WTC11 (cell line): Measurements from ENCODE around the gene GADD45B.

Experiments used
- ELF4 ChIP-seq: sonication (generic); formaldehyde crosslinking; IDR thresholded peaks from 2 replicates; pipeline ENCODE4 v1.8.1; 2022; ENCODE audit warnings: low read depth, mild to moderate bottlenecking, moderate library complexity, missing genetic modification reagents
- FOXK1 ChIP-seq: sonication (generic); formaldehyde crosslinking; IDR thresholded peaks from 2 replicates; pipeline ENCODE4 v1.8.0; 2022; ENCODE audit warnings: mild to moderate bottlenecking, moderate library complexity, missing genetic modification reagents
- JUN ChIP-seq: sonication (generic); formaldehyde crosslinking; IDR thresholded peaks from 2 replicates; pipeline ENCODE4 v1.8.0; 2023; ENCODE audit warnings: mild to moderate bottlenecking, missing genetic modification reagents
- MAX ChIP-seq: sonication (generic); formaldehyde crosslinking; IDR thresholded peaks from 2 replicates; pipeline ENCODE4 v1.8.0; 2022; ENCODE audit warnings: mild to moderate bottlenecking, missing genetic modification reagents
- TF ChIP-seq, protein P1 (sequence below): fragments of 200-600 bp; IDR thresholded peaks from 2 replicates; pipeline ENCODE4 v1.8.0; 2022; ENCODE audit warnings: antibody characterized with exemption
- TF ChIP-seq, protein P2 (sequence below): sonication (generic); formaldehyde crosslinking; IDR thresholded peaks from 2 replicates; pipeline ENCODE4 v1.8.0; 2022; ENCODE audit warnings: mild to moderate bottlenecking, missing genetic modification reagents

GRCh38 chr19:2488405-2488941, 12.5 kb downstream of the GADD45B start:
- TF ChIP-seq, protein P1, sequence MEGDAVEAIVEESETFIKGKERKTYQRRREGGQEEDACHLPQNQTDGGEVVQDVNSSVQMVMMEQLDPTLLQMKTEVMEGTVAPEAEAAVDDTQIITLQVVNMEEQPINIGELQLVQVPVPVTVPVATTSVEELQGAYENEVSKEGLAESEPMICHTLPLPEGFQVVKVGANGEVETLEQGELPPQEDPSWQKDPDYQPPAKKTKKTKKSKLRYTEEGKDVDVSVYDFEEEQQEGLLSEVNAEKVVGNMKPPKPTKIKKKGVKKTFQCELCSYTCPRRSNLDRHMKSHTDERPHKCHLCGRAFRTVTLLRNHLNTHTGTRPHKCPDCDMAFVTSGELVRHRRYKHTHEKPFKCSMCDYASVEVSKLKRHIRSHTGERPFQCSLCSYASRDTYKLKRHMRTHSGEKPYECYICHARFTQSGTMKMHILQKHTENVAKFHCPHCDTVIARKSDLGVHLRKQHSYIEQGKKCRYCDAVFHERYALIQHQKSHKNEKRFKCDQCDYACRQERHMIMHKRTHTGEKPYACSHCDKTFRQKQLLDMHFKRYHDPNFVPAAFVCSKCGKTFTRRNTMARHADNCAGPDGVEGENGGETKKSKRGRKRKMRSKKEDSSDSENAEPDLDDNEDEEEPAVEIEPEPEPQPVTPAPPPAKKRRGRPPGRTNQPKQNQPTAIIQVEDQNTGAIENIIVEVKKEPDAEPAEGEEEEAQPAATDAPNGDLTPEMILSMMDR = no peak
- TF ChIP-seq ELF4 (CRISPR knock-in tag) = no peak
- no peak for TF ChIP-seq FOXK1 (CRISPR knock-in tag)
- TF ChIP-seq JUN (CRISPR knock-in tag) = no peak
- no peak for TF ChIP-seq MAX (CRISPR knock-in tag)
- TF ChIP-seq, protein P2, sequence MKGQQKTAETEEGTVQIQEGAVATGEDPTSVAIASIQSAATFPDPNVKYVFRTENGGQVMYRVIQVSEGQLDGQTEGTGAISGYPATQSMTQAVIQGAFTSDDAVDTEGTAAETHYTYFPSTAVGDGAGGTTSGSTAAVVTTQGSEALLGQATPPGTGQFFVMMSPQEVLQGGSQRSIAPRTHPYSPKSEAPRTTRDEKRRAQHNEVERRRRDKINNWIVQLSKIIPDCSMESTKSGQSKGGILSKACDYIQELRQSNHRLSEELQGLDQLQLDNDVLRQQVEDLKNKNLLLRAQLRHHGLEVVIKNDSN = no peak
